ENCODE measurements around the gene MUC16. TPM values are rescaled to one million over a fixed set of nuclear protein-coding genes. Genes with fewer than 3 reads are reported as not detected.

MUC16 gene
- total RNA-seq, 6 experiments from 2014 or later = under 0.01 to 0.06 TPM; not detected in 4

DNA sequence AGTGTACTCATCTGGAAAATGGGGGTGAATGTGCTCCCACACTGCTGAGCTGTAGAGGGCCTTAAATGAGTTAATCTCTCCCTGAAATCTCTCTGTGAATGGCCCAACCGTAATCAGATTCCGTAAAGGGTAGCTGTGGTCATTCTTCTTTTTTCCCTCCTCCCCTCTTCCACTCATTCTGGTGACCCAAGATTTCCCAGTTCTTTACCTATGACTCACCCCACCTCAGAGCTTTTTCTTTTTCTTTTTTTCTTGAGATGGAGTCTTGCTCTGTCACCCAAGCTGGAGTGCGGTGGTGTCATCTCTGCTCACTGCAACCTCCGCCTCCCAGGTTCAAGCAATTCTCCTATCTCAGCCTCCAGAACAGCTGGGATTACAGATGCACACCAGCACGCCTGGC, 33.3 kb upstream of the MUC16 start:
- Histone ChIP-seq H3K36me3 (no peaks in the 10 kb centered on the region), H3K4me1 (no peaks in the 10 kb centered on the region), H3K27ac (no peak overlapping the region), H3K4me3 (no peak overlapping the region), H3K27me3 (no peaks in the 10 kb centered on the region), H3K9me3 (no peaks in the 10 kb centered on the region)
- 81% methylated on average over 5 of the region's 5 CpGs for WGBS (ENCODE audit: insufficient coverage, low coverage, low lambda C conversion rate, missing lambda C conversion rate)
- no peak for DNase-seq
- no peak for ATAC-seq
- TF ChIP-seq, protein P1, sequence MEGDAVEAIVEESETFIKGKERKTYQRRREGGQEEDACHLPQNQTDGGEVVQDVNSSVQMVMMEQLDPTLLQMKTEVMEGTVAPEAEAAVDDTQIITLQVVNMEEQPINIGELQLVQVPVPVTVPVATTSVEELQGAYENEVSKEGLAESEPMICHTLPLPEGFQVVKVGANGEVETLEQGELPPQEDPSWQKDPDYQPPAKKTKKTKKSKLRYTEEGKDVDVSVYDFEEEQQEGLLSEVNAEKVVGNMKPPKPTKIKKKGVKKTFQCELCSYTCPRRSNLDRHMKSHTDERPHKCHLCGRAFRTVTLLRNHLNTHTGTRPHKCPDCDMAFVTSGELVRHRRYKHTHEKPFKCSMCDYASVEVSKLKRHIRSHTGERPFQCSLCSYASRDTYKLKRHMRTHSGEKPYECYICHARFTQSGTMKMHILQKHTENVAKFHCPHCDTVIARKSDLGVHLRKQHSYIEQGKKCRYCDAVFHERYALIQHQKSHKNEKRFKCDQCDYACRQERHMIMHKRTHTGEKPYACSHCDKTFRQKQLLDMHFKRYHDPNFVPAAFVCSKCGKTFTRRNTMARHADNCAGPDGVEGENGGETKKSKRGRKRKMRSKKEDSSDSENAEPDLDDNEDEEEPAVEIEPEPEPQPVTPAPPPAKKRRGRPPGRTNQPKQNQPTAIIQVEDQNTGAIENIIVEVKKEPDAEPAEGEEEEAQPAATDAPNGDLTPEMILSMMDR (IDR thresholded peaks at IDR 0.05) = no peak
- no peak for TF ChIP-seq POLR2A (IDR thresholded peaks at IDR 0.05)
- intact Hi-C loops (cut with DNase I) = no loop called here

DNA sequence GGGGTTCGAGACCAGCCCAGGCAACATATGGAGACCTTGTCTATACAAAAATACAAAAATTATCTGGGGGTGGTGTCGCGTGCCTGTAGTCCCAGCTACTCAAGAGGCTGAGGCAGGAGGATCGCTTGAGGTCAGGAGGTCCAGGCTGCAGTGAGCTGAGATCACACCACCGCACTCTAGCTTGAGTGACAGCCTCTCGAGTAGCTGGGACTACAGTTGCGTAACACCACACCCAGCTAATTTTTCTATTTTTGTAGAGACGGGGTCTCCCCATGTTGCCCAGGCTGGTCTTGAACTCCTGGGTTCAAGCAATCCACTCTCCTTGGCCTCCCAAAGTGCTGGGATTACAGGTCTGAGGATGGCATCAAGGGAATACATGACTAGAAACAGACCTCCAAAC, 30.8 kb upstream of the MUC16 start:
- no peaks in the 10 kb centered on the region for H3K36me3 ChIP-seq
- no peaks in the 10 kb centered on the region for H3K27me3 ChIP-seq
- TF ChIP-seq, protein P1 (IDR thresholded peaks at IDR 0.05) = no peak
- TF ChIP-seq POLR2A (IDR thresholded peaks at IDR 0.05) = no peak
- intact Hi-C loops (cut with DNase I) = no loop called here
- 59% methylated on average over 2 of the region's 8 CpGs for WGBS (ENCODE audit: insufficient coverage, low coverage, low lambda C conversion rate, missing lambda C conversion rate)
- H3K4me3 ChIP-seq = no peak overlapping the region
- no peak for DNase-seq
- H3K27ac ChIP-seq = no peak overlapping the region
- no peaks in the 10 kb centered on the region for H3K4me1 ChIP-seq
- ATAC-seq = no peak
- no peaks in the 10 kb centered on the region for H3K9me3 ChIP-seq

- H3K4me1 ChIP-seq = no peaks in the 10 kb centered on the region
- H3K4me3 ChIP-seq = no peak overlapping the region
- H3K27ac ChIP-seq = no peak overlapping the region
- no peak for DNase-seq
- intact Hi-C loops (cut with DNase I) = no loop called here
- no peaks in the 10 kb centered on the region for H3K36me3 ChIP-seq
- TF ChIP-seq POLR2A (IDR thresholded peaks at IDR 0.05) = no peak
- TF ChIP-seq, protein P1 (IDR thresholded peaks at IDR 0.05) = no peak
- 44% methylated on average over 6 of the region's 9 CpGs for WGBS (ENCODE audit: insufficient coverage, low coverage, low lambda C conversion rate, missing lambda C conversion rate)
- H3K9me3 ChIP-seq = no peaks in the 10 kb centered on the region
- no peak for ATAC-seq
- H3K27me3 ChIP-seq = no peaks in the 10 kb centered on the region
Observed at GRCh38 chr19:9040131-9040530, 29.9 kb upstream of the MUC16 start.

DNA sequence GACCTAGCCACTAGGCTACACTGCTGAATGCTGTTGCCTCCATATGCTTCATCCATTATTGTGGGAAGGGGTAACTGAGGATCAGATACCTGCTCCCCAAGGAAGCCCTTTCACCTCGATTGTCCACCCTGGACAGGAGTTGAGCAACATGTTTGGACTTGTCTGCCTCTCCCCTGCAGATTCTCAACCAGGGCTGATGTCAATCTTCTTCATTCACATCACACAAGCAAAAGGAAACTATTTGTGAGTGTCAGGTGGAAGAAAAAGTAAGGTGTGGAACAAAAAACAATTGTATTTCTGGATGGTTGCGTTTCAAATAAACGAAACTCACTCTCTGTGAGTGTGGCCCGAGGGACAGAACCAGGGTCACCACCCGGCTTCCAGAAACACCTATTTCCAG, 29.5 kb upstream of the MUC16 start:
- no peak for DNase-seq
- WGBS (ENCODE audit: insufficient coverage, low coverage, low lambda C conversion rate, missing lambda C conversion rate) = 52% methylated on average over 5 of the region's 5 CpGs
- intact Hi-C loops (cut with DNase I) = no loop called here
- ATAC-seq = no peak
- Histone ChIP-seq H3K27ac (no peak overlapping the region), H3K9me3 (no peaks in the 10 kb centered on the region), H3K36me3 (no peaks in the 10 kb centered on the region), H3K27me3 (no peaks in the 10 kb centered on the region), H3K4me3 (no peak overlapping the region), H3K4me1 (no peaks in the 10 kb centered on the region)
- TF ChIP-seq, protein P1 (IDR thresholded peaks at IDR 0.05) = no peak
- TF ChIP-seq POLR2A (IDR thresholded peaks at IDR 0.05) = no peak
